NT2/D1 (cell line): ENCODE measurements around the gene ANXA2R.

ENCODE experiments used
- YY1 ChIP-seq: IDR thresholded peaks from 2 replicates; pipeline ENCODE4 v1.6.1; 2011; ENCODE audit not compliant: insufficient read length, insufficient read depth
- ZNF274 ChIP-seq: IDR thresholded peaks from 2 replicates; pipeline ENCODE4 v1.6.1; 2011; ENCODE audit warnings: mild to moderate bottlenecking, low read depth, low read length

- TF ChIP-seq ZNF274 (no peak), YY1 (no peak)
Measured at GRCh38 chr5:43046474-43046873, 6.4 kb upstream of the ANXA2R start.
